HepG2 (cell line): ENCODE data around the gene ABCB4. TPM values are rescaled to one million over a fixed set of nuclear protein-coding genes. Genes with fewer than 3 reads are reported as not detected.

ENCODE experiments used
- CBX2 ChIP-seq, 2 experiments: fragments of 200-600 bp in 1 of 2; sonication (generic); formaldehyde crosslinking in 1 of 2; IDR thresholded peaks; 2 replicates each; pipeline versions ENCODE4 v1.7.0 to v1.8.1; 2018 to 2022; ENCODE audit warnings: low read depth in 2 of 2, low read length in 1 of 2, mild to moderate bottlenecking in 1 of 2, missing genetic modification reagents in 1 of 2
- GLMP ChIP-seq: sonication (generic); formaldehyde crosslinking; IDR thresholded peaks from 2 replicates; pipeline ENCODE4 v1.9.0; 2021; ENCODE audit warnings: missing genetic modification reagents, mild to moderate bottlenecking, borderline replicate concordance
- KDM1A ChIP-seq: IDR thresholded peaks from 2 replicates; pipeline ENCODE4 v1.6.1; 2016; ENCODE audit warnings: missing compliant biosample characterization
- RBM22 ChIP-seq: fragments of 200-400 bp; formaldehyde crosslinking; optimal IDR thresholded peaks from 2 replicates; pipeline ENCODE3; 2017; ENCODE audit warnings: mild to moderate bottlenecking, low read length, moderate library complexity
- ZBTB42 ChIP-seq: sonication (generic); formaldehyde crosslinking; IDR thresholded peaks from 2 replicates; pipeline ENCODE4 v1.5.0; 2020; ENCODE audit warnings: mild to moderate bottlenecking, missing genetic modification reagents
- ZHX1 ChIP-seq: sonication (generic); formaldehyde crosslinking; IDR thresholded peaks from 2 replicates; pipeline ENCODE4 v1.8.1; 2022; ENCODE audit warnings: low read depth, mild to moderate bottlenecking, missing genetic modification reagents
- ZNF274 ChIP-seq: sonication (generic); formaldehyde crosslinking; IDR thresholded peaks from 2 replicates; pipeline ENCODE4 v1.5.1; 2020; ENCODE audit warnings: mild to moderate bottlenecking, missing genetic modification reagents
- polyA plus RNA-seq, 8 experiments: library from polyadenylated mRNA; depleted of rRNA in 3 of 8; stranded (reverse) in 7 of 8; unstranded in 1 of 8; fragments of >200 nt; fragmentation: Illumina TruSeq in 4 of 8; extraction: Trizol in 4 of 8; gene quantifications; 2 replicates each; pipeline versions ENCODE4 v1.2.1 to v1.2.3, GENCODE V29; 2011 to 2016; ENCODE audit warnings: low read depth in 4 of 8, missing spikeins in 1 of 8, mixed read lengths in 1 of 8; ENCODE audit not compliant: insufficient read depth in 1 of 8
- total RNA-seq, 5 experiments: library from RNA; depleted of rRNA; stranded (reverse); fragments of >200 nt; fragmentation: Illumina TruSeq; extraction: Trizol; gene quantifications; 2 replicates each; pipeline ENCODE4 v1.2.3, GENCODE V29; 2016; ENCODE audit warnings: low read depth in 1 of 5
- TF ChIP-seq, protein P1 (sequence below): IDR thresholded peaks from 2 replicates; pipeline ENCODE4 v1.6.1; 2012; ENCODE audit warnings: low read depth, low read length, improper control_type of control experiment
- TF ChIP-seq, protein P2 (sequence below): IDR thresholded peaks from 2 replicates; pipeline ENCODE4 v1.6.1; 2016; ENCODE audit warnings: control low read depth

The ABCB4 gene
- total and polyA plus RNA-seq, 2 of the 13 experiments (the other 11 are each of a cell fraction or from before 2014, with no cell fraction given) = 18.0 to 32.4 TPM

DNA sequence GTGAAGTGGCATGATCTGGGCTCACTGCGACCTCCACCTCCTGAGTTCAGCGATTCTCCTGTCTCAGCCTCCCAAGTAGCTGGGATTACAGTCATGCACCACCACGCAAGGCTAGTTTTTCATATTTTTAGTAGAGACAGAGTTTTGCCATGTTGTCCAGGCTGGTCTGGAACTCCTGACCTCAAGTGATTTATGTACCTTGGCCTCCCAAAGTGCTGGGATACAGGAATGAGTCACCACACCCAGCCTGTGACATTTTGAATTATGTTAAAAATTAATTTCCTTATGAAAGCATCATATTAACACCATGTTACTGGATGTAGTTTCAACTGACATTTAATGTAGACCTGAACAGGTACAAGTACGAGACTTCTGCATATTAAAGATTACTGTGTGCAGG lies 24.3 kb downstream of the ABCB4 start (continued):
- TF ChIP-seq ZHX1 (no peak), ZBTB42 (no peak), GLMP (CRISPR knock-in tag) (no peak), CBX2 (IDR thresholded peaks at IDR 0.05; ENCODE audit: low read depth, low read length) (no peak), CBX2 (CRISPR knock-in tag; IDR thresholded peaks at IDR 0.05; ENCODE audit: low read depth) (no peak), ZNF274 (CRISPR knock-in tag) (no peak), KDM1A (CRISPR knock-in tag) (no peak), RBM22 (no peak)
- TF ChIP-seq, protein P1, sequence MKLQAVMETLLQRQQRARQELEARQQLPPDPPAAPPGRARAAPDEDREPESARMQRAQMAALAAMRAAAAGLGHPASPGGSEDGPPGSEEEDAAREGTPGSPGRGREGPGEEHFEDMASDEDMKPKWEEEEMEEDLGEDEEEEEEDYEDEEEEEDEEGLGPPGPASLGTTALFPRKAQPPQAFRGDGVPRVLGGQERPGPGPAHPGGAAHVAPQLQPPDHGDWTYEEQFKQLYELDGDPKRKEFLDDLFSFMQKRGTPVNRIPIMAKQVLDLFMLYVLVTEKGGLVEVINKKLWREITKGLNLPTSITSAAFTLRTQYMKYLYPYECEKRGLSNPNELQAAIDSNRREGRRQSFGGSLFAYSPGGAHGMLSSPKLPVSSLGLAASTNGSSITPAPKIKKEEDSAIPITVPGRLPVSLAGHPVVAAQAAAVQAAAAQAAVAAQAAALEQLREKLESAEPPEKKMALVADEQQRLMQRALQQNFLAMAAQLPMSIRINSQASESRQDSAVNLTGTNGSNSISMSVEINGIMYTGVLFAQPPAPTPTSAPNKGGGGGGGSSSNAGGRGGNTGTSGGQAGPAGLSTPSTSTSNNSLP = no peak
- TF ChIP-seq, protein P2, sequence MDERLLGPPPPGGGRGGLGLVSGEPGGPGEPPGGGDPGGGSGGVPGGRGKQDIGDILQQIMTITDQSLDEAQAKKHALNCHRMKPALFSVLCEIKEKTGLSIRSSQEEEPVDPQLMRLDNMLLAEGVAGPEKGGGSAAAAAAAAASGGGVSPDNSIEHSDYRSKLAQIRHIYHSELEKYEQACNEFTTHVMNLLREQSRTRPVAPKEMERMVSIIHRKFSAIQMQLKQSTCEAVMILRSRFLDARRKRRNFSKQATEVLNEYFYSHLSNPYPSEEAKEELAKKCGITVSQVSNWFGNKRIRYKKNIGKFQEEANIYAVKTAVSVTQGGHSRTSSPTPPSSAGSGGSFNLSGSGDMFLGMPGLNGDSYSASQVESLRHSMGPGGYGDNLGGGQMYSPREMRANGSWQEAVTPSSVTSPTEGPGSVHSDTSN (CRISPR knock-in tag) = no peak
- TF ChIP-seq, all 625 proteins: peak for 0
